Measurements from ENCODE around the gene CDK8. TPM values are rescaled to one million over a fixed set of nuclear protein-coding genes. Genes with fewer than 3 reads are reported as not detected.
A peak's percentile ranks its signal among the peaks of the same experiment; 100 is the strongest.

Gene CDK8
- total RNA-seq, 1 donor from 2014 or later = 11.1 TPM

- Histone ChIP-seq H3K27me3 (ENCODE audit: low read depth) (no peaks in the 10 kb centered on the region), H3K4me1 (peaks cover 4% of the 10 kb centered on the region), H3K36me3 (no peaks in the 10 kb centered on the region), H3K9me3 (replicated peaks) (no peaks in the 10 kb centered on the region), H3K4me3 (no peak overlapping the region), H3K27ac (replicated peaks) (no peak overlapping the region)
- intact Hi-C loops (cut with micrococcal nuclease) = no loop called here
- TF ChIP-seq CTCF (IDR thresholded peaks at IDR 0.05; ENCODE audit: borderline replicate concordance) = no peak
- no peak for DNase-seq
These were observed 122.5 kb downstream of the CDK8 start for GRCh38 chr13:26376430-26376829.

- H3K27ac ChIP-seq (replicated peaks) = no peak overlapping the region
- H3K9me3 ChIP-seq (replicated peaks) = no peaks in the 10 kb centered on the region
- intact Hi-C loops (cut with micrococcal nuclease) = no loop called here
- peak; percentile 45 for TF ChIP-seq CTCF (IDR thresholded peaks at IDR 0.05; ENCODE audit: borderline replicate concordance)
- no peaks in the 10 kb centered on the region for H3K27me3 ChIP-seq (ENCODE audit: low read depth)
- no peaks in the 10 kb centered on the region for H3K36me3 ChIP-seq
- H3K4me1 ChIP-seq = peaks cover 8% of the 10 kb centered on the region
- DNase-seq = no peak
- H3K4me3 ChIP-seq = no peak overlapping the region
These were observed 123.1 kb downstream of the CDK8 start for GRCh38 chr13:26377038-26377437.

DNA sequence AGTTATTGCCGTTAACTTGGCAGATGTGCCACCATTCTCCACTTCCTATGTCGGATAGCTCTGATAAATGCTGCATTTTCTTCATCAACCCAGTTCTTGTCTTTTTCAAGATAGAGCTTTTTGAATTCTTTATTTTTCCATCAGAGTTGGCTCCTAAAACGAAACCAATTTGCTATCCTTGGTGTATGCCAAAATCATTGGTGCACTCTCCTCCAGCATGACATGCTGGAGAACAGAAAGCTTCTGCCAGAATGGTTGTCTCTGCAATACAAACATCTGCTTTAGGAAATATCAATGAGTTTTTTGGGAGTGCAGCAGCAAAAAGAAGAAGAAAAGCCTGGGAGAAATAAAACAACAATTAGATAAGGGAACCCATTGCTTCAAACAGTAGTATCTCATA is 124.2 kb downstream of the CDK8 start:
- Histone ChIP-seq H3K36me3 (no peaks in the 10 kb centered on the region), H3K27me3 (ENCODE audit: low read depth) (no peaks in the 10 kb centered on the region), H3K9me3 (replicated peaks) (no peaks in the 10 kb centered on the region), H3K4me3 (no peak overlapping the region), H3K27ac (replicated peaks) (no peak overlapping the region), H3K4me1 (peaks cover 15% of the 10 kb centered on the region)
- no peak for DNase-seq
- TF ChIP-seq CTCF (IDR thresholded peaks at IDR 0.05; ENCODE audit: borderline replicate concordance) = no peak
- intact Hi-C loops (cut with micrococcal nuclease) = no loop called here

GRCh38 chr13:26379831-26380230 is 125.9 kb downstream of the CDK8 start:
- intact Hi-C loops (cut with micrococcal nuclease) = no loop called here
- peaks cover 2% of the 10 kb centered on the region for H3K36me3 ChIP-seq
- DNase-seq = no peak
- H3K27ac ChIP-seq (replicated peaks) = no peak overlapping the region
- no peak overlapping the region for H3K4me3 ChIP-seq
- H3K9me3 ChIP-seq (replicated peaks) = no peaks in the 10 kb centered on the region
- no peak for TF ChIP-seq CTCF (IDR thresholded peaks at IDR 0.05; ENCODE audit: borderline replicate concordance)
- H3K4me1 ChIP-seq = peaks cover 16% of the 10 kb centered on the region
- no peaks in the 10 kb centered on the region for H3K27me3 ChIP-seq (ENCODE audit: low read depth)

- TF ChIP-seq CTCF (IDR thresholded peaks at IDR 0.05; ENCODE audit: borderline replicate concordance) = no peak
- intact Hi-C loops (cut with micrococcal nuclease) = no loop called here
- H3K4me1 ChIP-seq = peaks cover 16% of the 10 kb centered on the region
- H3K4me3 ChIP-seq = no peak overlapping the region
- no peaks in the 10 kb centered on the region for H3K27me3 ChIP-seq (ENCODE audit: low read depth)
- H3K9me3 ChIP-seq (replicated peaks) = no peaks in the 10 kb centered on the region
- DNase-seq = no peak
- peaks cover 13% of the 10 kb centered on the region for H3K36me3 ChIP-seq
- H3K27ac ChIP-seq (replicated peaks) = no peak overlapping the region
These were observed 127.0 kb downstream of the CDK8 start for GRCh38 chr13:26380930-26381329.

GRCh38 chr13:26382366-26382765 is 128.4 kb downstream of the CDK8 start:
- Histone ChIP-seq H3K36me3 (peaks cover 26% of the 10 kb centered on the region), H3K9me3 (replicated peaks) (no peaks in the 10 kb centered on the region), H3K27me3 (ENCODE audit: low read depth) (no peaks in the 10 kb centered on the region), H3K4me3 (no peak overlapping the region), H3K27ac (replicated peaks) (no peak overlapping the region), H3K4me1 (peaks cover 16% of the 10 kb centered on the region)
- intact Hi-C loops (cut with micrococcal nuclease) = no loop called here
- TF ChIP-seq CTCF (IDR thresholded peaks at IDR 0.05; ENCODE audit: borderline replicate concordance) = no peak
- DNase-seq = no peak

Data from left ventricle myocardium inferior (tissue), 1 donor.